Prostate gland (tissue), 2 donors: ENCODE measurements around the gene AKAP8L.

Experiments used
- CTCF ChIP-seq, 4 experiments: fragments of 200-600 bp in 2 of 4; fragments of 450-650 bp in 2 of 4; sonication (generic) in 2 of 4; IDR thresholded peaks; 1 replicate in 3 of 4; 2 replicates in 1 of 4; pipeline ENCODE4 v1.5.1; 2016 to 2019; ENCODE audit warnings: antibody characterized with exemption in 4 of 4, mild to moderate bottlenecking in 2 of 4, moderate library complexity in 2 of 4
- POLR2AphosphoS5 ChIP-seq: sonication (generic); formaldehyde crosslinking; IDR thresholded peaks from one replicate; pipeline ENCODE4 v1.6.1; 2017; ENCODE audit warnings: antibody characterized with exemption

- TF ChIP-seq CTCF (IDR thresholded peaks at IDR 0.05) = no peak
- no peak for TF ChIP-seq POLR2AphosphoS5
These were observed 10.4 kb upstream of the AKAP8L start for GRCh38 chr19:15428956-15429824.
